ENCODE results near the gene GDPD5. TPM values are rescaled to one million over a fixed set of nuclear protein-coding genes. Genes with fewer than 3 reads are reported as not detected.

GDPD5 gene
- total and polyA plus RNA-seq, 11 donors, result 2.0 to 12.5 (median 4.9) TPM

DNA sequence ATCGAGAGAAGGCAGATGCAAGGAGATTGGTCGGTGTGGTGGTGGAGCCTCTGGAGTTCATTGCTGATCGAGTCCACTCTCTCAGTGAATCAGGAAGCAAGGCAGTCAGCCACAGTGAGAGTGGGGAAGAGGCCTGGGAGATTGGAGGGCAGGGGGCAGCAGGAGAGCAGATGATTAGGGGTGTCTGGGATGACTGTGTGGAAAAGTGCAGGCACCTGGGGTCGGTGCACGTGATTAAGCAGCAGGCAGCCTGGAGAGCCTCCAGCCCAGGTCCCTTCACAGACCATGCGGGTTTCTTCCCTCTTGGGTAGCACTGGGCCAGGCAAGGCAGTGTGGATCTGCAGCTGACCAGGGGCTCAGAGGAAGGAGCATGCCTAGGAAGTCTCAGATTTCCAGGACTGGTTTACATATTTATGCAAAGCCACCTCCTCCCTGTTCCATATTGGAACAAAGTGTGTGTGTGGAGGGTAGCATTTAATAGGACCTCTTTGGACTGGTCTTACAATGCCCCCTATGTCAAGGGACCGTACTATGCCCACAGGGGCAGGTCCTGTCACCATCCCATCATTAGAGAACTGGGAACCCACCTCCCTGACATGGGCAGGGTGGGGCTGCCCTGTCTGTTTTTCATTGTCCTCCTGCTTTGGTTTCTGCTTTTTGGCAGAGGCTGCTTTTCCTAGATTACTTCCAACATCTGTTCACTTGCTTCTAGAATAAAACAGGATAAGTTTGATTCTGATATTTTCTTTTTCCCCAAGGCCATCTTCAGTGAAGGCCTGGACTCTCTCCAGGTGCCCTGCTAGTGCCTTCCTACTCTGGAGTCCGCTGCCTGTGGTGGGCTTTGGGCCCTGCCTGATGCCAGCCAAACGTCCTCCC is 14.0 kb upstream of the GDPD5 start:
- no peaks in the 10 kb centered on the region for H3K27me3 ChIP-seq
- intact Hi-C loops (cut with DNase I), result loop anchor here in 5 of 10 donors (10.0 kb wide), 6 partner anchors 165 to 785 kb away; partner anchors contain the start of gene DGAT2 (in 1 of the 5)
- WGBS, 4 donors, result 64 to 69% (median 66%) methylated on average over 8 to 9 of the region's 9 CpGs
- H3K4me3 ChIP-seq, result no peak overlapping the region
- H3K27ac ChIP-seq, result no peak overlapping the region
- peaks cover 0 to 17% (median 0%) of the 10 kb centered on the region in 12 donors for H3K4me1 ChIP-seq
- H3K36me3 ChIP-seq, result no peaks in the 10 kb centered on the region
- DNase-seq (peak in 1 of 5 donors; percentile 7), ATAC-seq (no peak)
- no peaks in the 10 kb centered on the region for H3K9me3 ChIP-seq
- TF ChIP-seq CTCF (IDR thresholded peaks at IDR 0.05) (no peak), POLR2A (IDR thresholded peaks at IDR 0.05) (no peak)

DNA sequence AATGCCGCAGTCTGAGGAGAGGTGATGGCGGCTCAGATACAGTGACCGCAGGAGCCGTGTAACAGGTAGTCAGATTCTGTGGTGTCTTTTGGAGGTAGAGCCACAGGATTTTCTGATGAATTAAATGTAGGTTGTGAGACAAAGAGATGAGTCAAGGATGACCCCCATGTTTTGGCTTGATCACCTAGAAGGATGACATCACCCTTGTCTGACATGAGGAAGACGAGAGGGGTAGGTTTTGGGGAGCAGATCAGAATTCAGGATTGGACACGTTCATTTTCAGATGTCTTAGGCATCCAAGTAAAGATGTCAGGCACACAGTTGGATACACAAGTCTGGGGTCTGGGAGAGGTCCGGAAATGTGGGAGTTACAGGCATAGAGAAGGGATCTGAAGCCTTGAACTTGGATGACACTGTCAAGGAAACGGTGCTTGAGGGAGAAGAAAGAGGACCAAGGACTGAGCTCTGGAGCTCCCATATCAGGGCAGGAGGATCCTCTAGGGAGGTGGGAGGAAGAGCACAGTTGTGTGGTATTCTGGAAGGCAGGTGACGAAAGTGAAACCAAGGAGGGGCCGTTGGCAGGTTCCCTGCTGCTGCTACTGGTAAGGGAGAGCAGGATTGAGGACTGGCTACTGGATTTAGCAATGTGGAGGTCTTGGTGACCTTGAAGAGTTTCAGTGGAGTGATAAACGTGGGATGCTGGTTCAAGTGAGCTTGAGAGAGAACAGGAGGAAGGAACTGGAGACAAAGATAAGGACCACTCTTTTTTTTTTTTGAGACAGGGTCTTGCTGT is 12.6 kb upstream of the GDPD5 start:
- ATAC-seq, result no peak
- Histone ChIP-seq H3K27ac (no peak overlapping the region), H3K36me3 (no peaks in the 10 kb centered on the region), H3K4me1 (peaks cover 0 to 25% (median 7%) of the 10 kb centered on the region in 12 donors), H3K9me3 (no peaks in the 10 kb centered on the region), H3K4me3 (no peak overlapping the region), H3K27me3 (no peaks in the 10 kb centered on the region)
- DNase-seq, result no peak
- TF ChIP-seq CTCF (IDR thresholded peaks at IDR 0.05), result no peak
- no peak for TF ChIP-seq POLR2A (IDR thresholded peaks at IDR 0.05)
- WGBS, 4 donors, result 70 to 76% (median 74%) methylated on average over 11 of the region's 11 CpGs
- intact Hi-C loops (cut with DNase I), result loop anchor here in 2 of 10 donors (10.0 kb wide), 1 partner anchor 254 kb away; no protein-coding TSS in a partner anchor

- intact Hi-C loops (cut with DNase I), result loop anchor here in 2 of 10 donors (10.0 kb wide), 1 partner anchor 253 kb away; no protein-coding TSS in a partner anchor
- Histone ChIP-seq H3K27ac (peak overlapping the region in 1 of 12 donors; percentile 46), H3K4me3 (no peak overlapping the region), H3K36me3 (no peaks in the 10 kb centered on the region), H3K4me1 (peaks cover 0 to 25% (median 7%) of the 10 kb centered on the region in 12 donors), H3K27me3 (no peaks in the 10 kb centered on the region), H3K9me3 (no peaks in the 10 kb centered on the region)
- no peak for ATAC-seq
- DNase-seq, result no peak
- 82 to 91% (median 84%) methylated on average over 5 of the region's 5 CpGs for WGBS, 4 donors
- TF ChIP-seq CTCF (IDR thresholded peaks at IDR 0.05) (no peak), POLR2A (IDR thresholded peaks at IDR 0.05) (no peak)
Observed at GRCh38 chr11:75537740-75538139, 12.0 kb upstream of the GDPD5 start.
